Measurements from ENCODE around the gene ACAD10.

The ACAD10 gene

GRCh38 chr12:111799758-111800157 lies 113.9 kb downstream of the ACAD10 start:
- H3K4me1 ChIP-seq (ENCODE audit: control insufficient read depth in 1 of 2, insufficient read depth in 1 of 2, low read depth in 1 of 2, low read length in 1 of 2) = no peaks in the 10 kb centered on the region

GRCh38 chr12:111803038-111803626 lies 117.3 kb downstream of the ACAD10 start:
- H3K36me3 ChIP-seq = peaks cover 87% of the 10 kb centered on the region

More at GRCh38 chr12:111799758-111800157, 113.9 kb downstream of the ACAD10 start:
- no peak overlapping the region for H3K27ac ChIP-seq
- H3K36me3 ChIP-seq = peaks cover 87% of the 10 kb centered on the region
- H3K9me3 ChIP-seq = no peaks in the 10 kb centered on the region
- TF ChIP-seq CTCF (IDR thresholded peaks at IDR 0.05) = no peak
- no peaks in the 10 kb centered on the region for H3K27me3 ChIP-seq
- H3K4me3 ChIP-seq (ENCODE audit: low read depth in 1 of 2, low read length in 1 of 2) = no peak overlapping the region

GRCh38 chr12:111803851-111804250 lies 118.0 kb downstream of the ACAD10 start:
- Histone ChIP-seq H3K4me1 (ENCODE audit: control insufficient read depth in 1 of 2, insufficient read depth in 1 of 2, low read depth in 1 of 2, low read length in 1 of 2) (no peaks in the 10 kb centered on the region), H3K9me3 (no peaks in the 10 kb centered on the region), H3K27me3 (no peaks in the 10 kb centered on the region), H3K27ac (no peak overlapping the region), H3K36me3 (peaks cover 87% of the 10 kb centered on the region), H3K4me3 (ENCODE audit: low read depth in 1 of 2, low read length in 1 of 2) (no peak overlapping the region)
- TF ChIP-seq CTCF (IDR thresholded peaks at IDR 0.05) = no peak

More at GRCh38 chr12:111803038-111803626, 117.3 kb downstream of the ACAD10 start:
- Histone ChIP-seq H3K27ac (no peak overlapping the region), H3K4me1 (ENCODE audit: control insufficient read depth in 1 of 2, insufficient read depth in 1 of 2, low read depth in 1 of 2, low read length in 1 of 2) (no peaks in the 10 kb centered on the region), H3K9me3 (no peaks in the 10 kb centered on the region), H3K27me3 (no peaks in the 10 kb centered on the region), H3K4me3 (ENCODE audit: low read depth in 1 of 2, low read length in 1 of 2) (no peak overlapping the region)
- no peak for TF ChIP-seq CTCF (IDR thresholded peaks at IDR 0.05)

- Histone ChIP-seq H3K27ac (no peak overlapping the region), H3K9me3 (no peaks in the 10 kb centered on the region), H3K4me3 (ENCODE audit: low read depth in 1 of 2, low read length in 1 of 2) (no peak overlapping the region), H3K27me3 (no peaks in the 10 kb centered on the region), H3K36me3 (peaks cover 87% of the 10 kb centered on the region), H3K4me1 (ENCODE audit: control insufficient read depth in 1 of 2, insufficient read depth in 1 of 2, low read depth in 1 of 2, low read length in 1 of 2) (no peaks in the 10 kb centered on the region)
- no peak for TF ChIP-seq CTCF (IDR thresholded peaks at IDR 0.05)
Observed at GRCh38 chr12:111806304-111806703, 120.5 kb downstream of the ACAD10 start.

Measured in neutrophil (primary cell).